H9 (cell line): ENCODE measurements around the gene SCAND1. TPM values are rescaled to one million over a fixed set of nuclear protein-coding genes. Genes with fewer than 3 reads are reported as not detected.

ENCODE experiments used
- DNase-seq: peaks from one replicate; pipeline ENCODE4 v3.0.0-alpha.2; 2017
- H2AFZ ChIP-seq: one replicate; pipeline ENCODE4 v1.6.1; 2013; ENCODE audit warnings: mild to moderate bottlenecking, low read length, control low read depth, moderate library complexity
- H2AK5ac ChIP-seq: 2 replicates; pipeline ENCODE4 v1.6.1; 2013; ENCODE audit warnings: low read length, control low read depth, mixed read lengths; ENCODE audit not compliant: insufficient read length
- H2BK120ac ChIP-seq: one replicate; pipeline ENCODE4 v1.6.1; 2013; ENCODE audit warnings: low read depth, mild to moderate bottlenecking, low read length, control low read depth, inconsistent platforms; ENCODE audit not compliant: poor library complexity, severe bottlenecking
- H2BK12ac ChIP-seq: 2 replicates; pipeline ENCODE4 v1.6.1; 2013; ENCODE audit warnings: low read length, control low read depth, mixed read lengths, low read depth; ENCODE audit not compliant: insufficient read length
- H2BK15ac ChIP-seq: 2 replicates; pipeline ENCODE4 v1.6.1; 2013; ENCODE audit warnings: low read depth, low read length, control low read depth
- H2BK20ac ChIP-seq: one replicate; pipeline ENCODE4 v1.6.1; 2013; ENCODE audit warnings: low read depth, mild to moderate bottlenecking, low read length, control low read depth, inconsistent platforms; ENCODE audit not compliant: poor library complexity, severe bottlenecking
- H2BK5ac ChIP-seq: 2 replicates; pipeline ENCODE4 v1.6.1; 2013; ENCODE audit warnings: low read length, control low read depth, mixed read lengths; ENCODE audit not compliant: insufficient read length
- H3K14ac ChIP-seq: 2 replicates; pipeline ENCODE4 v1.6.1; 2013; ENCODE audit warnings: low read length, control low read depth; ENCODE audit not compliant: insufficient read depth
- H3K18ac ChIP-seq: 2 replicates; pipeline ENCODE4 v1.6.1; 2013; ENCODE audit warnings: low read depth, mild to moderate bottlenecking, mixed read lengths, low read length, control low read depth; ENCODE audit not compliant: insufficient read length
- H3K23ac ChIP-seq: 2 replicates; pipeline ENCODE4 v1.6.1; 2013; ENCODE audit warnings: low read length, control low read depth, mixed read lengths, low read depth; ENCODE audit not compliant: insufficient read length
- H3K23me2 ChIP-seq: 2 replicates; pipeline ENCODE4 v1.6.1; 2013; ENCODE audit warnings: low read depth, mild to moderate bottlenecking, mixed read lengths, low read length, control low read depth; ENCODE audit not compliant: insufficient read length, poor library complexity, severe bottlenecking
- H3K27ac ChIP-seq: 2 replicates; pipeline ENCODE4 v1.5.1; 2013; ENCODE audit warnings: low read length, control low read depth, mixed read lengths, low read depth; ENCODE audit not compliant: insufficient read length
- H3K27me3 ChIP-seq: 2 replicates; pipeline ENCODE4 v1.6.1; 2013; ENCODE audit warnings: low read length, control low read depth, inconsistent platforms; ENCODE audit not compliant: insufficient read depth
- H3K4ac ChIP-seq: 2 replicates; pipeline ENCODE4 v1.6.1; 2013; ENCODE audit warnings: low read depth, mild to moderate bottlenecking, control low read depth, inconsistent platforms, low read length, moderate library complexity
- H3K4me1 ChIP-seq: 2 replicates; pipeline ENCODE4 v1.6.1; 2013; ENCODE audit warnings: low read length, control low read depth, inconsistent platforms; ENCODE audit not compliant: insufficient read depth
- H3K4me2 ChIP-seq: 2 replicates; pipeline ENCODE4 v1.6.1; 2013; ENCODE audit warnings: low read length, control low read depth, mixed read lengths; ENCODE audit not compliant: insufficient read length, insufficient read depth
- H3K56ac ChIP-seq: 2 replicates; pipeline ENCODE4 v1.6.1; 2013; ENCODE audit warnings: low read depth, mild to moderate bottlenecking, mixed read lengths, low read length, control low read depth; ENCODE audit not compliant: insufficient read length
- H3K79me1 ChIP-seq: 2 replicates; pipeline ENCODE4 v1.6.1; 2013; ENCODE audit warnings: low read depth, mild to moderate bottlenecking, moderate library complexity, low read length, control low read depth, inconsistent platforms; ENCODE audit not compliant: insufficient read depth, poor library complexity, severe bottlenecking
- H3K79me2 ChIP-seq: 2 replicates; pipeline ENCODE4 v1.6.1; 2013; ENCODE audit warnings: low read length, control low read depth, inconsistent platforms; ENCODE audit not compliant: insufficient read depth
- H3K9ac ChIP-seq: 2 replicates; pipeline ENCODE4 v1.6.1; 2013; ENCODE audit warnings: low read length, control low read depth, mixed read lengths; ENCODE audit not compliant: insufficient read length; ENCODE audit errors: extremely low read depth
- H3K9me3 ChIP-seq: one replicate; pipeline ENCODE4 v1.6.1; 2013; ENCODE audit warnings: low read depth, low read length, inconsistent platforms; ENCODE audit not compliant: control insufficient read depth
- H3T11ph ChIP-seq: one replicate; pipeline ENCODE4 v1.6.1; 2013; ENCODE audit warnings: mild to moderate bottlenecking, low read length, control low read depth, inconsistent platforms
- H4K20me1 ChIP-seq: one replicate; pipeline ENCODE4 v1.6.1; 2013; ENCODE audit not compliant: control insufficient read depth, insufficient read length, insufficient read depth
- H4K5ac ChIP-seq: 2 replicates; pipeline ENCODE4 v1.6.1; 2013; ENCODE audit warnings: low read depth, mild to moderate bottlenecking, mixed read lengths, low read length, control low read depth; ENCODE audit not compliant: insufficient read length
- H4K8ac ChIP-seq: replicated peaks from 2 replicates; pipeline ENCODE4 v1.6.1; 2013; ENCODE audit warnings: low read length, control low read depth, mixed read lengths, low read depth; ENCODE audit not compliant: insufficient read length
- H4K91ac ChIP-seq: 2 replicates; pipeline ENCODE4 v1.6.1; 2013; ENCODE audit warnings: low read depth, mild to moderate bottlenecking, moderate library complexity, mixed read lengths, low read length, control low read depth; ENCODE audit not compliant: insufficient read length
- H3K27ac Mint-ChIP-seq, 3 experiments: 2 replicates in 2 of 3; 3 replicates in 1 of 3; pipeline ENCODE4 v1.8.0; 2020 to 2021; ENCODE audit warnings: mixed read lengths in 3 of 3, mild to moderate bottlenecking in 1 of 3, moderate library complexity in 1 of 3
- H3K27me3 Mint-ChIP-seq: 2 replicates; pipeline ENCODE4 v1.8.0; 2021; ENCODE audit warnings: low read depth, mild to moderate bottlenecking, moderate library complexity, mixed read lengths
- H3K36me3 Mint-ChIP-seq, 3 experiments: 2 replicates in 2 of 3; 3 replicates in 1 of 3; pipeline ENCODE4 v1.8.0; 2020 to 2021; ENCODE audit warnings: low read depth in 3 of 3, mixed read lengths in 3 of 3; ENCODE audit not compliant: insufficient read depth in 1 of 3
- H3K4me1 Mint-ChIP-seq, 2 experiments: 2 replicates each; pipeline ENCODE4 v1.8.0; 2020; ENCODE audit warnings: mixed read lengths in 2 of 2
- H3K4me3 Mint-ChIP-seq, 2 experiments: 2 replicates in 1 of 2; 3 replicates in 1 of 2; pipeline ENCODE4 v1.8.0; 2020 to 2021; ENCODE audit warnings: mild to moderate bottlenecking in 2 of 2, mixed read lengths in 2 of 2, moderate library complexity in 1 of 2
- H3K9me3 Mint-ChIP-seq, 2 experiments: 2 replicates in 1 of 2; 3 replicates in 1 of 2; pipeline ENCODE4 v1.8.0; 2020; ENCODE audit warnings: mild to moderate bottlenecking in 2 of 2, mixed read lengths in 2 of 2, moderate library complexity in 1 of 2
- CTCF ChIP-seq: fragments of 200-600 bp; sonication (generic); conservative IDR thresholded peaks from 3 replicates; pipeline ENCODE4 v1.8.0; 2021; ENCODE audit warnings: antibody characterized with exemption, mild to moderate bottlenecking
- WGBS: extraction: QIAGEN DNeasy Blood & Tissue Kit; methylation state at CpG from one replicate; pipeline ENCODE4 v1.1.7; 2013; ENCODE audit warnings: missing lambda C conversion rate, low lambda C conversion rate, mixed read lengths; ENCODE audit not compliant: insufficient read length; ENCODE audit errors: extremely low coverage; 5-methylcytosine and 5-hydroxymethylcytosine counted together
- total RNA-seq: library from RNA; stranded (reverse); gene quantifications from 2 replicates; pipeline ENCODE4 v1.2.1, GENCODE V29; 2021

The SCAND1 gene
- total RNA-seq, 1 experiment from 2014 or later = 59.1 TPM

DNA sequence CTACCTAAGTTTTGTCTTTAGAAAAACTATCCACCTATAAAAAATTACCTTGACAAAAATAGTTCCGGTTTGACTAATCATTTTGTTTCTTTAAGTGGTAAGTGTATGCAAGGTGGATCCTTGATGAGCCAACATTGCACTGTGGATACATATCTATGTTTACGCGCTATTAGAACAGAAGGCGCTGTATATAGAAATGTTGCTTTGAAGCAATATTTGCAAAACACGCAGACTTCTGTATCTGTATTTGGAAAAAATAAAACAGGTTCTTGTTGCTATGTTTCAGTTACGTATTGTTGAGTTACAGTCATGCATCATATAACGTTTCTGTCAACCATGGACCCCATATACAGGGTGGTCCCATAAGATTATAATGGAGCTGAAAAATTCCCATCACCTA, 4.2 kb downstream of the SCAND1 start:
- Mint-ChIP-seq H3K36me3 (peaks cover 2 to 21% (median 15%) of the 10 kb centered on the region in 3 experiments; a peak in 6 of 7 replicates), H3K9me3 (no peaks in the 10 kb centered on the region), H3K27me3 (no peaks in the 10 kb centered on the region), H3K4me3 (no peak overlapping the region), H3K27ac (no peak overlapping the region), H3K4me1 (peaks cover 10 to 16% of the 10 kb centered on the region in 2 experiments)
- no peak overlapping the region for H3K23ac ChIP-seq
- H3K4ac ChIP-seq = no peak overlapping the region
- no peaks in the 10 kb centered on the region for H3K27me3 ChIP-seq
- H3K23me2 ChIP-seq = peaks cover 12% of the 10 kb centered on the region
- H3K9ac ChIP-seq = no peak overlapping the region
- H2BK20ac ChIP-seq = no peak overlapping the region
- no peak overlapping the region for H2BK5ac ChIP-seq
- H2BK120ac ChIP-seq = no peak overlapping the region
- 0 out of 2 replicates have a peak, but pooled peaks cover 2% of the 10 kb centered on the region for H3K79me2 ChIP-seq
- no peak for DNase-seq
- H3K18ac ChIP-seq = no peak overlapping the region
- no peak overlapping the region for H3K14ac ChIP-seq
- H2AK5ac ChIP-seq = no peak overlapping the region
- H4K91ac ChIP-seq = no peak overlapping the region
- no peak overlapping the region for H2BK15ac ChIP-seq
- no peak overlapping the region for H2AFZ ChIP-seq
- no peak overlapping the region for H3K4me2 ChIP-seq
- H2BK12ac ChIP-seq = no peak overlapping the region
- no peaks in the 10 kb centered on the region for H3K9me3 ChIP-seq
- no peak for TF ChIP-seq CTCF
- H3K56ac ChIP-seq = no peak overlapping the region
- H4K5ac ChIP-seq = no peak overlapping the region
- no peak overlapping the region for H3K27ac ChIP-seq
- no peaks in the 10 kb centered on the region; the same call in 1 of the 2 replicates for H3K4me1 ChIP-seq
- H4K8ac ChIP-seq = no peak overlapping the region
- no peaks in the 10 kb centered on the region for H4K20me1 ChIP-seq
- no CpG with 5 or more reads among the region's 7 CpGs for WGBS
- no peaks in the 10 kb centered on the region for H3K79me1 ChIP-seq
- no peak overlapping the region for H3T11ph ChIP-seq
